ENCODE results near the gene SPTBN4. TPM values are rescaled to one million over a fixed set of nuclear protein-coding genes. Genes with fewer than 3 reads are reported as not detected.
"Not testable (repeated sequence)": the region's sequence is repeated elsewhere in the genome, so short reads cannot be mapped to it uniquely, and the experiment has no call there.

SPTBN4 gene
- total RNA-seq, 1 donor from 2014 or later, result 1.4 TPM

DNA sequence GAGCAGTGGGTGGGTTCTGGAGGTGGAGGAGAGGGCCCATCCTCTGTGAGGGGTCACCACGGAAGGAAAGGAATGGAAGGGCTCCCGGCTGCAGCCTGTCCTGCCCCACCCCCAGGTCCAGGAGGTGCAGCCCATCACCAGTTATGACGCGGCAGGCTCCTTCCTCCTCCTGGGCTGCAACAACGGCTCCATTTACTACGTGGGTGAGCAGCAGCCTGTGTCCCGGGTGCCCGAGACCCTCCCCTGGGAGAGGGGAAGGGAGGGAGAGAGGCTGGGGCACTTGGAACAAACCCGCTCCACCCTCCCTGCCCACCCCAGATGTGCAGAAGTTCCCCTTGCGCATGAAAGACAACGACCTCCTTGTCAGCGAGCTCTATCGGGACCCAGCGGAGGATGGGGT is 116.5 kb downstream of the SPTBN4 start:
- DNase-seq (ENCODE audit: extremely low read depth, low read depth, low spot score), result no peak

DNA sequence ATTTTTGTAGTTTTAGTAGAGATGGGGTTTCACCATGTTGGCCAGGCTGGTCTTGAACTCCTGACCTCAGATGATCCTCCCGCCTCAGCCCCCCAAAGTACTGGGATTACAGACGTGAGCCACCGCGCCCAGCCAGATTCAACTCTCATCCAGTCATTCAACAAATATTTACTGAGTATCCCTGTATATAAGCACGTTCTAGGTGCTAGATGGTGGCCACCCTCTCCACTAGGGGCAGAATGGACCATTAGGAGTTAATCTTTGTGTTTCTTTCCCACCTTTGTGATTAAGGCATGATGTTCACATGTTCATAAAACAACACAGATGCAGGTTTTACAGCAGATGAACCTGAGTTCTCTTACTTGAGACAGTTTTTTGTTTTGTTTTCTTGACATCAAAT is 117.2 kb downstream of the SPTBN4 start:
- no peak for DNase-seq (ENCODE audit: extremely low read depth, low read depth, low spot score)

DNA sequence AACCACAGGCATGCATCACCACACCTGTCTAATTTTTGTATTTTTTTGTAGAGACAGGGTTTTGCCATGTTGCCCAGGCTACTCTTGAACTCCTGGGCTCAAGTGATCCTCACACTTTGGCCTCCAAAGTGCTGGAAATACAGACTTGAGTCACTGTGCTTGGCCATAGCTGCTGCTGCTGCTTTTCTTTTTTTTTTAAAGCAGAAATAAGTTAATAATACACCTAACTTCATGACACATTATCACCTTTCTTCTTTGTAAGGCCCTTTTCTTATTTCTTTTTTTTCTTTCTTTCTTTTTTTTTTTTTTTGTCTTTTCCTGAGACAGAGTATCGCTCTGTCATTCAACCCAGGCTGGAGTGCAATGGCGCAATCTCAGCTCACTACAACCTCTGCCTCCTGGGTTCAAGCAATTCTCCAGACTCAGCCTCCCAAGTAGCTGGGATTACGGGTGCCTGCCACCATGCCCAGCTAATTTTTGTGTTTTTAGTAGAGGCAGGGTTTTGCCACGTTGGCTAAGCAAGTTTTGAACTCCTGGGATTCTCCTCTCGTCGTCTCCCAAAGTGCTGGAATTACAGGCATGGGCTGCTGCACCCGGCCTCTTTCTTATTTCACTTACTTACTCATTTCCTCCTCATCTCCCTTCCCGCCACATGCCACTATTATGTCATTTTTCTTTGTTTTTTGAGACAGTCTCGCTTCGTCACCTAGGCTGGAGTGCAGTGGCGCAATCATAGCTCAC is 118.6 kb downstream of the SPTBN4 start:
- DNase-seq (ENCODE audit: extremely low read depth, low read depth, low spot score), result no peak

DNA sequence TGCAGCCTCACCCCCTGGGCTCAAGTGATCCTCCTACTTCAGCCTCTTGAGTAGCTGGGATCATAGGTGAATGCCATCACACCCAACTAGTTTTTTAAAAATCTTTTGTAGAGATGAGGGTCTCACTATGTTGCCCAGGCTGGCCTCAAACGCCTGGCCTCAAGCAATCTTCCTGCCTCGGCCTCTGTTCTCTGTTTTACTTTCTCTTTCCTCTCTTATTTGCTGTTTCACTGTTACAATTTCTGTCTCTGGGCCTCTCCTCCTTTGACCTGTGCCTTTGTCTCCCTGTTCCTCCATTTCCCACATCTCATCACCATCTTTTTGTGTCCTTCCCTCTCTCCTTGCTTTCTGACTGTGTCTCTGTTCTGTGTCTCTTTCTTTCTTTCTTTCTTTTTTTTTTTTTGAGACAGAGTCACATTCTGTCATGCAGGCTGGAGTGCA is 119.2 kb downstream of the SPTBN4 start:
- DNase-seq (ENCODE audit: extremely low read depth, low read depth, low spot score), result no peak

DNA sequence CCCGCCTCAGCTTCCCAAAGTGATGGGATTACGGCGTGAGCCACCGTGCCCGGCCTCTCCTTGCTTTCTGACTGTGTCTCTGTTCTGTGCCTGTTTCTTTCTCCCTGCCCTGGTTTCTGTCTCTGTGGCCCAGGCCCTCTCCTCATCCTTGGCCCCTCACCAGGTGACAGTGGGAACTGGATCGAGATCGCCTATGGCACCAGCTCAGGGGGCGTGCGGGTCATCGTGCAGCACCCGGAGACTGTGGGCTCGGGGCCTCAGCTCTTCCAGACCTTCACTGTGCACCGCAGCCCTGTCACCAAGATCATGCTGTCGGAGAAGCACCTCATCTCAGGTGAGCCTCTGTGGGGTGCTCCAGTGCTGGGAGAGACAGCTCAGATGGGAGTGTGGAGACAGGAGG is 119.8 kb downstream of the SPTBN4 start:
- no peak for DNase-seq (ENCODE audit: extremely low read depth, low read depth, low spot score)

DNA sequence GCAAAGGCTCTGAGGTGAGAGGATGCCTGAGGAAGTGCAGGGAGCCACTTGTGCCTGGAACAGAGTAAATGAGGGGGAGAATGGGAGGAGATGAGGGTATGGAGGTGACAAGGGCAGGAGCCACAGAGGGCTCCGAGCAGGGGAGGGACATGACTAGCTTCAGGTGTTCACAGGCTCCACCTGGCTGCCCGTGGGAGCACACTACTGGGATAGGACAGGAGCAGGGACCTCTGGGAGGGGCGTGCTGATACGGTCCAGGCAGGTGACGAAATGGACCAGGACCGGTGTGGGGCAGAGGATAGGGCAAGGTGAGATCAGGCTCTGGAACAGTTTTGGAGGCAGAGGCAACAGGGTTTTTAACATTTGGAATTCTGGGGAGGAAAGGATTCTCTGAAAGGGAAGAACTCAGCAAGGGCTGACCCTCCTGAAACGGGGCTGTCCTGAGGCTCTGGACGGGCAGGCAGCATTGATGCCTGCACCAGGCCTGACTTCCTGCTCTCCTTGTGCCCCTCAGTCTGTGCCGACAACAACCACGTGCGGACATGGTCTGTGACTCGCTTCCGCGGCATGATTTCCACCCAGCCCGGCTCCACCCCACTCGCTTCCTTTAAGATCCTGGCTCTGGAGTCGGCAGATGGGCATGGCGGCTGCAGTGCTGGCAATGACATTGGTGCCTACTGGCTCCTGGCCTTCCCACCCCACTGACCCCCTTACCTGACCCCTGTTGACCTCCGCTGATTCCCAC is 121.5 kb downstream of the SPTBN4 start:
- DNase-seq (ENCODE audit: extremely low read depth, low read depth, low spot score), result no peak

DNA sequence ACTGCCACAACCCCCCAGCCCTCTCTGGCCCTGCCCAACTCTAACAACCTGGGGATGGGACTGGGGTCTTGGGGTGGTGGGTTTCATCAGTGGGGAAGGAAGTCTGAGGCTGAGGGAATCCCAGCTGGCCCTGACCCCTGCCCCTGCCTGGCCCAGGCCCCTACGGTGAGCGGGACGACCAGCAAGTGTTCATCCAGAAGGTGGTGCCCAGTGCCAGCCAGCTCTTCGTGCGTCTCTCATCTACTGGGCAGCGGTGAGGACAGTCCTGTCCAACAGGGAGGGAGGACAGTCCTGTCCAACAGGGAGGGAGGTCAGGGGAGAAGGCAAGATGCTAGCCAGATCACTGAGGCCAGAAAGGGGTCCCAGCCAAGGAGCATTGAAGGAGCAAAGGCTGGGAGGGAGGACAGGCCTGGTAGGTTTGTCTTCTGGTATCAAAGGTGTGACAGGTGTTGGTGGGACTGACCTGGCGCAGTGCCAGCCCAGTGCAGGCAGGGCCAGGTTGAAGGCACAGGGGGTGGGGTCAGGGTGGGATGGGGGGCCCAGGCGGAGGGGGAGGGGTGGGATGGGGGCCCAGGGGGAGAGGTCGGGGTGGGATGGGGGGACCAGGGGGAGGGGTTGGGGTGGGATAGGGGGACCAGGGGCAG is 122.2 kb downstream of the SPTBN4 start:
- DNase-seq (ENCODE audit: extremely low read depth, low read depth, low spot score), result no peak

DNA sequence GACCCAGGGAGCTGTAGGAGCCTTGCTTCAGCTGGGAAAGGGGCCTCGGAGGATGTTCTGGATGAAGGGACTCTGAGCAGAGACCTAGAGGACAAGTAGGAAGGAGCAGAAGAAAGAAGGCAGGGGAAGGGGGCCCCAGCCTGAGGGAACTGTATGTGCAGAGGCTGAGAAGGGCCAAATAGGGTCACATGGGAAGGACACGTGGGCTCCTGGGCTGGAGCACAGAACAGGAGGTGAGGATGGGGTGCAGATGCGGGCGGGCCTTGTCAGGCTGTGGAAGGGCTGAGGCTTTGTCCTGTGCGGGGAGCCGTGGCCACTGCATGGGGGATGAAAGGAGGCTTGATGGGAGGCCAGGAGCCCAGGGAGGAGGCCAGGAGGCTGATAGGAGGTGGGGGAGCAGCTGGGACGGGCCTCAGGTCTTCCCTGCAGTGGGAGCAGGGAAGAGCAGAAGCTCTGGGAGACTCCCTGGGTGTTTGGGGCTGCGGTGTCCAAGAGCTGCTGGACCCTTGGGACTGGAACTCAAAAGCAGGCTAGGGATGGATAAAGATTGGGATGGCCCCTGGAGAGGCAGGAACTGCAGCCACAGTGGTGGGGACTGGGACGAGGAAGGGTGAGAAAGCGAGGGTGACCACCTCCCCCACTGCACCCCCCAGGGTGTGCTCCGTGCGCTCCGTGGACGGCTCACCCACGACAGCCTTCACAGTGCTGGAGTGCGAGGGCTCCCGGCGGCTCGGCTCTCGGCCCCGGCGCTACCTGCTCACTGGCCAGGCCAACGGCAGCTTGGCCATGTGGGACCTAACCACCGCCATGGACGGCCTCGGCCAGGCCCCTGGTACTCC is 123.0 kb downstream of the SPTBN4 start:
- DNase-seq (ENCODE audit: extremely low read depth, low read depth, low spot score), result no peak

DNA sequence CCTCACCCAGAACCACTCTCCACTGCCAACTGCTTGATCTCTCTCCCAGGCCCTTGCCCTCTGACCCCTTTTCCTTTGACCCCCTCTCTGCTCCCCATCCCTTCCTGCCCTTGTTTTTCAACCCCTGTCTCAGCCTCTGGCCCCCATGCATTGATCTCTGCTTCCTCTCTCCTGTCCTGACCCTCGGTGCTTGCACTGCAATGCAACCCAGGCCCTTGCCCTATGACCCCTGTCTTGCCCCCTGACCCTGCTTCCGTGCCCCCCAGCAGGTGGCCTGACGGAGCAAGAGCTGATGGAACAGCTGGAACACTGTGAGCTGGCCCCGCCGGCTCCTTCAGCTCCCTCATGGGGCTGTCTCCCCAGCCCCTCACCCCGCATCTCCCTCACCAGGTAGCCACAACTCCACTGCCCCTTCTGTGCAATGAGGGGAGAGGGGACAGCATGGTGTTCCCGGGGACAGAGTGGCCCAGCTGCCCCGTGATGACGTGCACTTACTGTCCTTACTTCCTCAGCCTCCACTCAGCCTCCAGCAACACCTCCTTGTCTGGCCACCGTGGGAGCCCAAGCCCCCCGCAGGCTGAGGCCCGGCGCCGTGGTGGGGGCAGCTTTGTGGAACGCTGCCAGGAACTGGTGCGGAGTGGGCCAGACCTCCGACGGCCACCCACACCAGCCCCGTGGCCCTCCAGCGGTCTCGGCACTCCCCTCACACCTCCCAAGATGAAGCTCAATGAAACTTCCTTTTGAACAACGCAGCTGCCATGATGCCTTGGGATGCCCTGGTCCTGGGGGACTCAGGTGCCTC is 123.9 kb downstream of the SPTBN4 start:
- no peak for DNase-seq (ENCODE audit: extremely low read depth, low read depth, low spot score)

DNA sequence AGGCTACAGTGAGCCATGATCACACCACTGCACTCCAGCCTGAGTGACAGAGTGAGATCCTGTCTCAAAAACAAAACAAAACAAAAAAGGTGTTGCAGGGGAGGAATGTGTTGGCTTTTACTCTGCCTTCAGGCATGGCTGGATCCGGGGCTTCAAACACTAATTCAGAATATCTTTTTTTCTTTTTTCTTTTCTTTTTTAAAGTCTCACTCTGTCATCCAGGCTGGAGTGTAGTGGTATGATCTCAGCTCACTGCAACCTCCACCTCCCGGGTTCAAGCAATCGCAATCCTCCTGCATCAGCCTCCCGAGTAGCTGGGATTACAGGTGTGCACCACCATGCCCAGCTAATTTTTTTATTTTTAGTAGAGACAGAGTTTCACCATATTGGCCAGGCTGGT is 124.9 kb downstream of the SPTBN4 start:
- not testable (repeated sequence) for DNase-seq (ENCODE audit: extremely low read depth, low read depth, low spot score)

DNA sequence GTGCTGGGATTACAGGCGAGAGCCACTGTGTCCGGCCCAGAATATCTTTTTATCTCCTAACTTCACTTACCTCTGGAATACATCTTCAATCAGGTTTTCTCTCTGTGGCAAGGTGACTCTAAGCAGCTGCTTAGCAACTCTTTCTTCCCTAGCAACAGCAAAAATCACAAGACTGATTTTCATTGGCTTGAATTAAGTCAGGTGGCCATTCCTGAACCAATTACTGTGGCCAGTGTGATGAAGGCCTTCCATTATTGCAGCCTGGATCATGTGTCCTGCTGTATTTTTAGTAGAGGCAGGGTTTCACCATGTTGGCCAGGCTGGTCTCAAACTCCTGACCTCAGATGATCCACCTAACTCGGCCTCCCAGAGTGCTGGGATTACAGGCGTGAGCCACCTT is 125.4 kb downstream of the SPTBN4 start:
- no peak for DNase-seq (ENCODE audit: extremely low read depth, low read depth, low spot score)

DNA sequence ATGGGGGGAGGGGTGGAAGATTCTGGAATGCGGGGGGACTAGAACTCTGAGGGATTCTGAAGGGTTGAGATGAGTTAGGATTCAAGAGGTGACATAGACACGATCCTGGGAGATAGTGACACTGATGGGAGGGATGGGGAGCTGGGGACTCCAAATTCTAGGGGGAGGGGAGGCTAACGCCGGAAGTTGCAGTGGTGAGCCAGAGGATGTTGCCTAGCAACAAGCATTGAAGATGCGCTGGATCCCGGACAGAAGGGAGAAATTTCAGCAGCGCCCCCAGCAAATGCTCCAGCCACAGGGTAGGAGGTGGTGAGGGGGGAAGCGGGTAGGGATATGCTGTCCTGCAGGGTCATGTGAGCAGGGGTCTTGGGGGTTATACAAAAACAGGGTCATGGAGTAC is 127.5 kb downstream of the SPTBN4 start:
- no peak for DNase-seq (ENCODE audit: extremely low read depth, low read depth, low spot score)

DNA sequence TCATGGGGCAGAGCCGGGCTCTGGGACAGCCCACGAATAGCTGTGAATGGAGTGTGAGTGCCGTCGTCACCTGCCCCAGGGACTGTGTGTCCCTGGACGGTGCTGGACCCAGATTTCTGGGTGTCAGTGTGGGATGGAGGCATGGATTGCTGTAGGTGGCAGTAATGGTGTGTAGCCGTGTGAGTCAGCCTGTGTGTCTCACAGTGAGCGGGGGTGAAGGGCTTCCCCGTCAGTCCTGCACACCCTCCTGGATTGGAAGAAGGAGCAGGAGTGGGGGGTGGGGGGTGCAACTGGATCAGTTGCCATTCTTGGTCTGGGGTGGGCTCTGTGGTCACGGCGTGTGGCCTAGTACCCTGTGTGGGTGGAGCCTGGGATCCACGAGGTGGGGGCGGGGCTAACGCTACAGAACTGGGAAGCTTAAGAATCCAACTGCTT is 127.9 kb downstream of the SPTBN4 start:
- DNase-seq (ENCODE audit: extremely low read depth, low read depth, low spot score), result no peak

DNA sequence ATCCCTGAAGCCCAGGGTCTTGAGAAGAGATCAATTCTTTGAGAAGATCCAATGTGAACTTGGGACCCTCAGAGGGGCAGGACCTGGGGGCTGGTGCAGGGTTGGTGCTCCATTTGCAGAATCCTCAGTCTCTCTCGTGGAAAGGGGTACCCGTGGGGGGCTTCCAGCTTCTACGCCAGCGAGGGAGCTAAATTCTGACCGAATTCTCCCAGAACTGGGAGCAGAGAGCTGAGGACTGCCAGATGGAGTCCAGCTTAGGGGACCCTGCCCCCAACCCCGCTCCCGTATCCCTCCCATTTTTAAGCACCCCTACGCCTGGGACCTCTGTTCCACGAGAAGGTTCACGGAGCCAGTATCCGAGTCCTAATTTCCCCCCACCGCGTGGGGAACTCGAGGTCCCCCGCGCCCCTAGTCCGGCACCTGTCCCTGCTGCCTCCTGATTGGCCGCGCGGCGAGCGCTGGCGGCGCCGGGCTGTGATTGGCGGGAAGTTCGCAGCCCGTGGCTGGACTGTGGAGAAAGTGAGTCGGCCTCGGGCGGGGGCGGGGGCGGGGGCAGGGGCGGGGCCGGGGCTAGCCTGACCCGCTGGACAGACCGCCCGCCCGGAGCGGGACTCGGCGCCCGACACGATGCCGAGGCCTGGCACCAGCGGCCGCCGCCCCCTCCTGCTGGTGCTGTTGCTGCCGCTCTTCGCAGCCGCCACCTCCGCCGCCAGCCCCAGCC is 130.0 kb downstream of the SPTBN4 start:
- DNase-seq (ENCODE audit: extremely low read depth, low read depth, low spot score), result no peak

DNA sequence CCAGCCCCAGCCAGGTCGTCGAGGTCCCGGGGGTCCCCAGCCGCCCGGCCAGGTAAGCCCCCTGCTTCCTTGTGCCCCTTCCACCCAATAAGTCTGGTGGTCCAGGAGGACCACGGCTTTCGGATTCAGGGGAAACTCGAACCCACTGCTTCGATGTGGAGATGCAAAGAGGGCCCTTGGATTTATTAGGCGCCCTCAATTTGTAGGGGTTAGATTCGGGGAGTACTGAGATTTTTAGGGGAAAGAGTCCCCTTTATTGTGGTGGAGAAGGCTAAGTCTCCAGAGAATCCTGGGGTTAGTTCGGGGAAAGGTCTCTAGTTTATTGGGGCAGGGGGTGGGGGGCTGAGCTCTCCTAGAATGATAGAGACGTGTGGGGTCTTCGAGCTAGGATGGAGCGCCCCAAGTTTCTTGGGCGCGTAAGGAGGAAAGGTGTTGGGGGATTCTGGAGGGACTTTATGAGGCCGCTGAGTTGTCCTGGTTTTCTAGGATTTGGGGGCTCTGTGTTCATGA is 130.6 kb downstream of the SPTBN4 start:
- DNase-seq (ENCODE audit: extremely low read depth, low read depth, low spot score), result no peak

DNA sequence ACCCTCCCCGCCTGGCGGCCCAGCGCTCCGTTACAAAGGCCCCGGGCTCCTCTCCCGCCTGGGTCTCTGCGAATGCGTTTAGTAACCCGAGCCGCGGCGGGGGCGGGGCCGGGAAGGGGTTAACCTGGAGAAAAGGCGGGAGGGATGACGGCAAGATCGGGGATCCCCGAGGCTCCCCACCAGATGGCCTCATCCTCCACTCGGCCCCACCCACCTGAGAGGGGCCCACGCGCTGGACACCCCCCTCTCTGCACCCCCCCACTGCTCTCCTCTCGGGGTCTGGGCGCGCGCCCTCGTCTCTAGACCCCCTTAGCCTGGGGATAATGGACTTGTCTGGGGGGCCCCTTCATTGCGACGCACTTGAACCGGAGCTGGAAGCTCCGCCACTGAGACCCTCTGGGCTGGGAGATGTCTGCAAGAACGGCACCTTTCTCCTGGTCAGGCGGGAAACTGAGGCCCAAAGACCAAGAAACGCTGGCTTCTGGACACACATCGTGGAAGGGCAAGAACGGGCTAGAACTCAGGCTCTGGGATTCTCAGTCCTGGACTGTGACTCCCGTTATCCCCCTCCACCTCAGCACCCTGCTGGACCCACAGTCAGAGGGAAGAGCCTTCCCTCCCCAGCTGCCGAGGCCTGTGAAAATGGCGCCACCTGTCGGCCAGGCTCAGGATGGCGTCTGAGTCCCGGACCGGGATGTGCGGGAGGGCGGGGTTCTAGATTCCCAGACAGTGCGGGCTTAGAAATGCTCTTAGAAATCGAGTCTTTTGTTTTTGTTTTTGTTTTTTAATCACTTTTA is 131.5 kb downstream of the SPTBN4 start:
- no peak for DNase-seq (ENCODE audit: extremely low read depth, low read depth, low spot score)

DNA sequence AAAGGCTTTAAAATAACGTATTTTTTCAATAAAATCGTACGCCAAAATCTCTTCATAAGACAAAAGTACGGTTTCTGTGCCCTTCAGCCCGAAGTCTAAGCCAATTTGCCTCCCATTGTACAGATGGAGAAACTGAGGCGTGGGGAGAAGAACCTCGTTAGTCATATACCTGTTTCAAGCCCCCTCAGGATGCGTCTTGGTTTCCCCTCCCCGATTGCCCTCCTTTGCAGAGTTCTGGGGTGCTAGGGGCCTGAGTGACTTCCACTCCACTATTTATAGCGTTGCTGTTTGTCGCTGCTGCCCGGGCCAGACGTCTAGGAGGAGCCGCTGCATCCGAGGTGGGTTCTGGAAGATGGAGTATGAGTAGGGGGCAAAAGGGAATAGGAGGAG is 132.1 kb downstream of the SPTBN4 start:
- no peak for DNase-seq (ENCODE audit: extremely low read depth, low read depth, low spot score)

DNA sequence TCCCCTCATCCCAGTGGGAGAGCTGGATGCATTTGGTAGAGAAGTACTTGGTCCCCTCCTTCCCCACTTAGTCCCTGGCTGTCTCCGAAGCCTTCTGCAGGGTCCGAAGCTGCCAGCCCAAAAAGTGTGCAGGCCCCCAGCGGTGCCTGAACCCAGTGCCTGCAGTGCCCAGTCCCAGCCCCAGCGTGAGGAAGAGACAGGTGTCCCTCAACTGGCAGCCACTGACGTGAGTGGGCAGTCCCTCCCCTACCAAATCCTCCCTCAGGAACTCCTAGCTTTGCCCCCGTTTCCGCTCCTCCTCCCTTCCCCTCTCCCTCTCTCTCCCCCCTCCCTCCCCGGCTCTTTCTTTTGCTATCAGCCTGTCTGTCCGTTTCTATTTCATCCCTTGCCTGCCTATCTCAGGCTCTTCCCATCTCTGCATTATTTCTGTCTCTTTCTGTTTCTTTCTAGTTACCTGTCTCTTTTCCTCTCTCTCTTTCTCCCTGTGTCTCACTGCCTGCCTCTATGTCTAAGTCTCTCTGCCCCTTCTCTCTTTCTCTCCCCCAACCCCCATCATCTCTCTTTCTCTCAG is 132.6 kb downstream of the SPTBN4 start:
- DNase-seq (ENCODE audit: extremely low read depth, low read depth, low spot score), result no peak
